Right renal pelvis (tissue), 4 donors: Measurements from ENCODE around the gene CCDC192. TPM values are rescaled to one million over a fixed set of nuclear protein-coding genes. Genes with fewer than 3 reads are reported as not detected.
"Not testable (repeated sequence)": the region's sequence is repeated elsewhere in the genome, so short reads cannot be mapped to it uniquely, and the experiment has no call there.

ENCODE experiments used
- DNase-seq, 4 donors: peaks; one replicate each; pipeline ENCODE4 v3.0.0-alpha.2; 2013; ENCODE audit warnings: low read depth in 4 of 4, low spot score in 3 of 4, missing footprints in 1 of 4
- polyA plus RNA-seq, 4 donors: library from polyadenylated mRNA; unstranded; fragments of 120-200 nt; gene quantifications; one replicate each; pipeline ENCODE4 v1.2.1, GENCODE V29; 2013; ENCODE audit not compliant: insufficient read length in 4 of 4

The CCDC192 gene
- polyA plus RNA-seq, 4 donors: 0.79 to 1.2 (median 1.0) TPM

- DNase-seq: no peak
Observed at GRCh38 chr5:127697894-127698600, 5.1 kb upstream of the CCDC192 start.

GRCh38 chr5:127699416-127699815 is 3.8 kb upstream of the CCDC192 start:
- DNase-seq: no peak

GRCh38 chr5:127700237-127700766 is 2.9 kb upstream of the CCDC192 start:
- DNase-seq: no peak

GRCh38 chr5:127702434-127702833 is 757 bp upstream of the CCDC192 start:
- DNase-seq: no peak

GRCh38 chr5:127705120-127705892 is 2.1 kb downstream of the CCDC192 start:
- DNase-seq: no peak

GRCh38 chr5:127706691-127707090 is 3.5 kb downstream of the CCDC192 start:
- no peak for DNase-seq

GRCh38 chr5:127707209-127707608 is 4.0 kb downstream of the CCDC192 start:
- no peak for DNase-seq

GRCh38 chr5:127713083-127713482 is 9.9 kb downstream of the CCDC192 start:
- not testable (repeated sequence) for DNase-seq

- no peak for DNase-seq
Observed at GRCh38 chr5:127718181-127718580, 15.0 kb downstream of the CCDC192 start.

- DNase-seq: no peak
Observed at GRCh38 chr5:127723571-127723970, 20.4 kb downstream of the CCDC192 start.

GRCh38 chr5:127725673-127726072 is 22.5 kb downstream of the CCDC192 start:
- no peak for DNase-seq

- DNase-seq: no peak
Observed at GRCh38 chr5:127732963-127733362, 29.8 kb downstream of the CCDC192 start.

GRCh38 chr5:127739348-127739747 is 36.2 kb downstream of the CCDC192 start:
- not testable (repeated sequence) for DNase-seq

- no peak for DNase-seq
Observed at GRCh38 chr5:127739807-127740384, 36.7 kb downstream of the CCDC192 start.

- no peak for DNase-seq
Observed at GRCh38 chr5:127741412-127741811, 38.2 kb downstream of the CCDC192 start.

- no peak for DNase-seq
Observed at GRCh38 chr5:127744241-127744640, 41.0 kb downstream of the CCDC192 start.

- peak in 1 of 4 donors; percentile 24 for DNase-seq
Observed at GRCh38 chr5:127746756-127747155, 43.6 kb downstream of the CCDC192 start.

GRCh38 chr5:127752503-127753265 is 49.5 kb downstream of the CCDC192 start:
- not testable (repeated sequence) for DNase-seq

- DNase-seq: no peak
Observed at GRCh38 chr5:127754259-127754658, 51.1 kb downstream of the CCDC192 start.

GRCh38 chr5:127754706-127755105 is 51.5 kb downstream of the CCDC192 start:
- DNase-seq: no peak

- DNase-seq: peak in 3 of 4 donors; percentile 10 to 12 (median 12)
Observed at GRCh38 chr5:127757576-127757975, 54.4 kb downstream of the CCDC192 start.
